DOHH2 (cell line): ENCODE results near the gene COL4A1.

ENCODE experiments used
- H3F3A ChIP-seq: fragments of 200-600 bp; sonication (generic), shearing (Covaris generic); 2 replicates; pipeline ENCODE4 v1.6.0; 2016; ENCODE audit warnings: antibody characterized with exemption, mild to moderate bottlenecking; ENCODE audit not compliant: control insufficient read depth, insufficient read depth
- H3K27ac ChIP-seq: fragments of 200-600 bp; sonication (generic); 2 replicates; pipeline ENCODE4 v1.5.1; 2014; ENCODE audit warnings: low read depth, mild to moderate bottlenecking, low read length, moderate library complexity
- H3K27me3 ChIP-seq: fragments of 200-600 bp; sonication (generic); 2 replicates; pipeline ENCODE4 v1.6.1; 2014; ENCODE audit warnings: mild to moderate bottlenecking, low read length, mixed read lengths; ENCODE audit not compliant: control insufficient read depth
- H3K36me3 ChIP-seq: fragments of 200-600 bp; sonication (generic); 2 replicates; pipeline ENCODE4 v1.6.1; 2014; ENCODE audit warnings: mild to moderate bottlenecking, low read length, moderate library complexity, mixed read lengths; ENCODE audit not compliant: control insufficient read depth
- H3K4me1 ChIP-seq: fragments of 200-600 bp; sonication (generic); 2 replicates; pipeline ENCODE4 v1.6.1; 2014; ENCODE audit warnings: mild to moderate bottlenecking, low read length, mixed read lengths; ENCODE audit not compliant: control insufficient read depth
- H3K4me2 ChIP-seq: fragments of 200-600 bp; sonication (generic); 2 replicates; pipeline ENCODE4 v1.6.0; 2014; ENCODE audit warnings: mild to moderate bottlenecking, low read length, moderate library complexity
- H3K4me3 ChIP-seq: fragments of 200-600 bp; sonication (generic); 2 replicates; pipeline ENCODE4 v1.5.1; 2014; ENCODE audit warnings: mild to moderate bottlenecking, low read length, mixed read lengths
- H3K79me2 ChIP-seq: fragments of 200-600 bp; sonication (generic); 2 replicates; pipeline ENCODE4 v1.6.1; 2014; ENCODE audit warnings: mild to moderate bottlenecking, low read length, mixed read lengths; ENCODE audit not compliant: control insufficient read depth
- H3K9me2 ChIP-seq: fragments of 200-600 bp; sonication (generic); replicated peaks from 2 replicates; pipeline ENCODE4 v1.6.1; 2014; ENCODE audit warnings: mild to moderate bottlenecking, low read length, mixed read lengths; ENCODE audit not compliant: control insufficient read depth
- H3K9me3 ChIP-seq: fragments of 200-600 bp; sonication (generic); 2 replicates; pipeline ENCODE4 v1.6.1; 2014; ENCODE audit warnings: antibody characterized with exemption, low read length, mixed read lengths; ENCODE audit not compliant: control insufficient read depth, insufficient read depth
- H4K20me1 ChIP-seq: fragments of 200-600 bp; sonication (generic); 2 replicates; pipeline ENCODE4 v1.6.0; 2014; ENCODE audit warnings: low read depth, mild to moderate bottlenecking, antibody characterized with exemption, low read length, moderate library complexity; ENCODE audit not compliant: control insufficient read depth, insufficient read depth
- CTCF ChIP-seq: fragments of 200-600 bp; sonication (generic); IDR thresholded peaks from one replicate; pipeline ENCODE4 v1.5.1; 2014; ENCODE audit warnings: antibody characterized with exemption, mild to moderate bottlenecking, low read depth, low read length; ENCODE audit not compliant: poor library complexity, severe bottlenecking
- EZH2phosphoT487 ChIP-seq: fragments of 200-600 bp; sonication (generic); IDR thresholded peaks from 2 replicates; pipeline ENCODE4 v1.6.1; 2017; ENCODE audit warnings: borderline replicate concordance, mild to moderate bottlenecking, antibody characterized with exemption, low read length, moderate library complexity, mixed read lengths

The COL4A1 gene

GRCh38 chr13:110297011-110297410 lies 9.9 kb downstream of the COL4A1 start:
- H3K79me2 ChIP-seq: no peaks in the 10 kb centered on the region
- TF ChIP-seq CTCF (no peak), EZH2phosphoT487 (no peak)
- H3F3A ChIP-seq: no peaks in the 10 kb centered on the region
- H3K27ac ChIP-seq: no peak overlapping the region
- H3K27me3 ChIP-seq: no peaks in the 10 kb centered on the region
- no peaks in the 10 kb centered on the region for H3K4me1 ChIP-seq
- H3K36me3 ChIP-seq: no peaks in the 10 kb centered on the region
- H3K9me2 ChIP-seq: no peaks in the 10 kb centered on the region
- H3K4me3 ChIP-seq: no peak overlapping the region
- no peak overlapping the region for H3K4me2 ChIP-seq
- H4K20me1 ChIP-seq: no peaks in the 10 kb centered on the region
- H3K9me3 ChIP-seq: no peaks in the 10 kb centered on the region

- H3F3A ChIP-seq: no peaks in the 10 kb centered on the region
- H3K27me3 ChIP-seq: no peaks in the 10 kb centered on the region
- H3K4me2 ChIP-seq: no peak overlapping the region
- no peaks in the 10 kb centered on the region for H3K79me2 ChIP-seq
- H4K20me1 ChIP-seq: no peaks in the 10 kb centered on the region
- H3K9me3 ChIP-seq: no peaks in the 10 kb centered on the region
- H3K27ac ChIP-seq: no peak overlapping the region
- H3K9me2 ChIP-seq: no peaks in the 10 kb centered on the region
- no peak for TF ChIP-seq EZH2phosphoT487
- no peak for TF ChIP-seq CTCF
- no peaks in the 10 kb centered on the region for H3K4me1 ChIP-seq
- no peak overlapping the region for H3K4me3 ChIP-seq
- no peaks in the 10 kb centered on the region for H3K36me3 ChIP-seq
Observed at GRCh38 chr13:110294622-110295021, 12.3 kb downstream of the COL4A1 start.

GRCh38 chr13:110294146-110294545 lies 12.8 kb downstream of the COL4A1 start:
- Histone ChIP-seq H3F3A (no peaks in the 10 kb centered on the region), H3K9me3 (no peaks in the 10 kb centered on the region), H3K9me2 (no peaks in the 10 kb centered on the region), H3K27me3 (no peaks in the 10 kb centered on the region), H3K4me2 (no peak overlapping the region), H3K4me3 (no peak overlapping the region), H3K36me3 (no peaks in the 10 kb centered on the region), H4K20me1 (no peaks in the 10 kb centered on the region), H3K79me2 (no peaks in the 10 kb centered on the region), H3K27ac (no peak overlapping the region), H3K4me1 (no peaks in the 10 kb centered on the region)
- no peak for TF ChIP-seq EZH2phosphoT487
- TF ChIP-seq CTCF: no peak

GRCh38 chr13:110293649-110294048 lies 13.3 kb downstream of the COL4A1 start:
- no peaks in the 10 kb centered on the region for H3K9me2 ChIP-seq

More at GRCh38 chr13:110293649-110294048, 13.3 kb downstream of the COL4A1 start:
- Histone ChIP-seq H3K27ac (no peak overlapping the region), H4K20me1 (no peaks in the 10 kb centered on the region), H3K9me3 (no peaks in the 10 kb centered on the region), H3K4me1 (no peaks in the 10 kb centered on the region), H3K4me2 (no peak overlapping the region), H3K27me3 (no peaks in the 10 kb centered on the region), H3K79me2 (no peaks in the 10 kb centered on the region), H3K4me3 (no peak overlapping the region), H3F3A (no peaks in the 10 kb centered on the region), H3K36me3 (no peaks in the 10 kb centered on the region)
- TF ChIP-seq CTCF: no peak
- no peak for TF ChIP-seq EZH2phosphoT487
